WTC11 (cell line): ENCODE results near the gene SPTLC1.

Experiments
- CTCF ChIP-seq: fragments of 200-600 bp; IDR thresholded peaks from 2 replicates; pipeline ENCODE4 v1.8.0; 2022; ENCODE audit warnings: antibody characterized with exemption
- ELF4 ChIP-seq: sonication (generic); formaldehyde crosslinking; IDR thresholded peaks from 2 replicates; pipeline ENCODE4 v1.8.1; 2022; ENCODE audit warnings: low read depth, mild to moderate bottlenecking, moderate library complexity, missing genetic modification reagents
- EMX1 ChIP-seq: fragments of 250-450 bp; sonication (Bioruptor Pico); IDR thresholded peaks from 2 replicates; pipeline ENCODE4 v1.8.0; 2021; ENCODE audit warnings: mild to moderate bottlenecking
- TF ChIP-seq, protein P1 (sequence below): sonication (generic); formaldehyde crosslinking; IDR thresholded peaks from 2 replicates; pipeline ENCODE4 v1.8.1; 2023; ENCODE audit warnings: mild to moderate bottlenecking, missing genetic modification reagents

GRCh38 chr9:92140754-92141143 is 25.5 kb upstream of the SPTLC1 start:
- no peak for TF ChIP-seq EMX1 (CRISPR knock-in tag)
- TF ChIP-seq ELF4 = no peak
- TF ChIP-seq CTCF = no peak
- TF ChIP-seq, protein P1, sequence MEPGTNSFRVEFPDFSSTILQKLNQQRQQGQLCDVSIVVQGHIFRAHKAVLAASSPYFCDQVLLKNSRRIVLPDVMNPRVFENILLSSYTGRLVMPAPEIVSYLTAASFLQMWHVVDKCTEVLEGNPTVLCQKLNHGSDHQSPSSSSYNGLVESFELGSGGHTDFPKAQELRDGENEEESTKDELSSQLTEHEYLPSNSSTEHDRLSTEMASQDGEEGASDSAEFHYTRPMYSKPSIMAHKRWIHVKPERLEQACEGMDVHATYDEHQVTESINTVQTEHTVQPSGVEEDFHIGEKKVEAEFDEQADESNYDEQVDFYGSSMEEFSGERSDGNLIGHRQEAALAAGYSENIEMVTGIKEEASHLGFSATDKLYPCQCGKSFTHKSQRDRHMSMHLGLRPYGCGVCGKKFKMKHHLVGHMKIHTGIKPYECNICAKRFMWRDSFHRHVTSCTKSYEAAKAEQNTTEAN (CRISPR knock-in tag) = no peak
